ENCODE results near the gene AR. TPM values are rescaled to one million over a fixed set of nuclear protein-coding genes. Genes with fewer than 3 reads are reported as not detected.

The AR gene
- total and polyA plus RNA-seq, 4 donors: 2.8 to 67.4 (median 22.9) TPM

DNA sequence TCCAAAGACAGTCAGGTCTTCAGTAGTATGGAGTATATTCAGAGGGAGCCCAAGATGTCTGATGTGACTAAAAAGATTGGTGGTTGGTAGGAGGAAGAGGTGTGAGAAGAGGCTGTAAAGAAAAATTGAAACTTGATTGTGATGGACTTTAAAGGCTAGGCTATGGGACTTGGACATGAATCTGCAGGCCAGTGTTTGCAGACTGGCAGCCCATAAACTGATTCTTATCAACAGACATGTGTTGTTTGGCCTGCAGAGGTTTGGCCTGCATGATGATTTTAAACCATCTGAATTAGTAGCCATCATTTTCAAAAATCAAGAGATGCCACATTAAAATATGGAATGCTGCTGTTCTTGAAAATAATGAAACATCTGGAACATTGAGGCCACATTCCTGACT is 5.4 kb upstream of the AR start:
- Histone ChIP-seq H3K27me3 (ENCODE audit: control insufficient read depth in 4 of 4, insufficient read depth in 4 of 4, low read length in 3 of 4) (no peaks in the 10 kb centered on the region), H3K4me3 (ENCODE audit: low read depth in 1 of 3, low read length in 3 of 3) (no peak overlapping the region), H3K9me3 (ENCODE audit: control insufficient read depth in 4 of 4, low read length in 3 of 4) (no peaks in the 10 kb centered on the region), H3K36me3 (ENCODE audit: control insufficient read depth in 4 of 4, insufficient read depth in 3 of 4, low read depth in 1 of 4, low read length in 3 of 4) (no peaks in the 10 kb centered on the region), H3K9ac (ENCODE audit: low read depth in 1 of 2, low read length in 2 of 2) (no peak overlapping the region), H3K4me1 (ENCODE audit: control insufficient read depth in 4 of 4, insufficient read depth in 4 of 4, low read length in 3 of 4) (peaks cover 6 to 29% (median 21%) of the 10 kb centered on the region in 4 donors), H3K27ac (ENCODE audit: low read depth in 1 of 2, low read length in 2 of 2) (no peak overlapping the region)
- no peak for DNase-seq (ENCODE audit: low spot score)
- TF ChIP-seq RXRA (IDR thresholded peaks at IDR 0.05): peak in 1 of 2 donors; percentile 21
- TF ChIP-seq, protein P1, sequence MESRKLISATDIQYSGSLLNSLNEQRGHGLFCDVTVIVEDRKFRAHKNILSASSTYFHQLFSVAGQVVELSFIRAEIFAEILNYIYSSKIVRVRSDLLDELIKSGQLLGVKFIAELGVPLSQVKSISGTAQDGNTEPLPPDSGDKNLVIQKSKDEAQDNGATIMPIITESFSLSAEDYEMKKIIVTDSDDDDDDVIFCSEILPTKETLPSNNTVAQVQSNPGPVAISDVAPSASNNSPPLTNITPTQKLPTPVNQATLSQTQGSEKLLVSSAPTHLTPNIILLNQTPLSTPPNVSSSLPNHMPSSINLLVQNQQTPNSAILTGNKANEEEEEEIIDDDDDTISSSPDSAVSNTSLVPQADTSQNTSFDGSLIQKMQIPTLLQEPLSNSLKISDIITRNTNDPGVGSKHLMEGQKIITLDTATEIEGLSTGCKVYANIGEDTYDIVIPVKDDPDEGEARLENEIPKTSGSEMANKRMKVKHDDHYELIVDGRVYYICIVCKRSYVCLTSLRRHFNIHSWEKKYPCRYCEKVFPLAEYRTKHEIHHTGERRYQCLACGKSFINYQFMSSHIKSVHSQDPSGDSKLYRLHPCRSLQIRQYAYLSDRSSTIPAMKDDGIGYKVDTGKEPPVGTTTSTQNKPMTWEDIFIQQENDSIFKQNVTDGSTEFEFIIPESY (IDR thresholded peaks at IDR 0.05): no peak
- no peak for TF ChIP-seq FOXA1 (IDR thresholded peaks at IDR 0.05)
- no peak for TF ChIP-seq HNF4G (IDR thresholded peaks at IDR 0.05)
- TF ChIP-seq, protein P2, sequence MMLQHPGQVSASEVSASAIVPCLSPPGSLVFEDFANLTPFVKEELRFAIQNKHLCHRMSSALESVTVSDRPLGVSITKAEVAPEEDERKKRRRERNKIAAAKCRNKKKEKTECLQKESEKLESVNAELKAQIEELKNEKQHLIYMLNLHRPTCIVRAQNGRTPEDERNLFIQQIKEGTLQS (IDR thresholded peaks at IDR 0.05): no peak
- no peak for TF ChIP-seq YY1 (IDR thresholded peaks at IDR 0.05)
- no peak for TF ChIP-seq SP1 (IDR thresholded peaks at IDR 0.05)
- TF ChIP-seq, protein P3, sequence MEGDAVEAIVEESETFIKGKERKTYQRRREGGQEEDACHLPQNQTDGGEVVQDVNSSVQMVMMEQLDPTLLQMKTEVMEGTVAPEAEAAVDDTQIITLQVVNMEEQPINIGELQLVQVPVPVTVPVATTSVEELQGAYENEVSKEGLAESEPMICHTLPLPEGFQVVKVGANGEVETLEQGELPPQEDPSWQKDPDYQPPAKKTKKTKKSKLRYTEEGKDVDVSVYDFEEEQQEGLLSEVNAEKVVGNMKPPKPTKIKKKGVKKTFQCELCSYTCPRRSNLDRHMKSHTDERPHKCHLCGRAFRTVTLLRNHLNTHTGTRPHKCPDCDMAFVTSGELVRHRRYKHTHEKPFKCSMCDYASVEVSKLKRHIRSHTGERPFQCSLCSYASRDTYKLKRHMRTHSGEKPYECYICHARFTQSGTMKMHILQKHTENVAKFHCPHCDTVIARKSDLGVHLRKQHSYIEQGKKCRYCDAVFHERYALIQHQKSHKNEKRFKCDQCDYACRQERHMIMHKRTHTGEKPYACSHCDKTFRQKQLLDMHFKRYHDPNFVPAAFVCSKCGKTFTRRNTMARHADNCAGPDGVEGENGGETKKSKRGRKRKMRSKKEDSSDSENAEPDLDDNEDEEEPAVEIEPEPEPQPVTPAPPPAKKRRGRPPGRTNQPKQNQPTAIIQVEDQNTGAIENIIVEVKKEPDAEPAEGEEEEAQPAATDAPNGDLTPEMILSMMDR (IDR thresholded peaks at IDR 0.05; ENCODE audit: low read depth, low read length, missing input control): no peak
- TF ChIP-seq EGR1 (IDR thresholded peaks at IDR 0.05; ENCODE audit: low read depth in 2 of 2): no peak
- TF ChIP-seq RAD21 (IDR thresholded peaks at IDR 0.05): no peak
- TF ChIP-seq GABPA (IDR thresholded peaks at IDR 0.05 in 1 of 2, conservative IDR thresholded peaks at IDR 0.05 in 1 of 2): no peak
- TF ChIP-seq HNF4A (conservative IDR thresholded peaks at IDR 0.05): peak in 1 of 2 donors; percentile 25
- no peak for TF ChIP-seq JUND (IDR thresholded peaks at IDR 0.05)
- TF ChIP-seq, protein P4, sequence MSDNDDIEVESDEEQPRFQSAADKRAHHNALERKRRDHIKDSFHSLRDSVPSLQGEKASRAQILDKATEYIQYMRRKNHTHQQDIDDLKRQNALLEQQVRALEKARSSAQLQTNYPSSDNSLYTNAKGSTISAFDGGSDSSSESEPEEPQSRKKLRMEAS (IDR thresholded peaks at IDR 0.05): no peak
- TF ChIP-seq, protein P5, sequence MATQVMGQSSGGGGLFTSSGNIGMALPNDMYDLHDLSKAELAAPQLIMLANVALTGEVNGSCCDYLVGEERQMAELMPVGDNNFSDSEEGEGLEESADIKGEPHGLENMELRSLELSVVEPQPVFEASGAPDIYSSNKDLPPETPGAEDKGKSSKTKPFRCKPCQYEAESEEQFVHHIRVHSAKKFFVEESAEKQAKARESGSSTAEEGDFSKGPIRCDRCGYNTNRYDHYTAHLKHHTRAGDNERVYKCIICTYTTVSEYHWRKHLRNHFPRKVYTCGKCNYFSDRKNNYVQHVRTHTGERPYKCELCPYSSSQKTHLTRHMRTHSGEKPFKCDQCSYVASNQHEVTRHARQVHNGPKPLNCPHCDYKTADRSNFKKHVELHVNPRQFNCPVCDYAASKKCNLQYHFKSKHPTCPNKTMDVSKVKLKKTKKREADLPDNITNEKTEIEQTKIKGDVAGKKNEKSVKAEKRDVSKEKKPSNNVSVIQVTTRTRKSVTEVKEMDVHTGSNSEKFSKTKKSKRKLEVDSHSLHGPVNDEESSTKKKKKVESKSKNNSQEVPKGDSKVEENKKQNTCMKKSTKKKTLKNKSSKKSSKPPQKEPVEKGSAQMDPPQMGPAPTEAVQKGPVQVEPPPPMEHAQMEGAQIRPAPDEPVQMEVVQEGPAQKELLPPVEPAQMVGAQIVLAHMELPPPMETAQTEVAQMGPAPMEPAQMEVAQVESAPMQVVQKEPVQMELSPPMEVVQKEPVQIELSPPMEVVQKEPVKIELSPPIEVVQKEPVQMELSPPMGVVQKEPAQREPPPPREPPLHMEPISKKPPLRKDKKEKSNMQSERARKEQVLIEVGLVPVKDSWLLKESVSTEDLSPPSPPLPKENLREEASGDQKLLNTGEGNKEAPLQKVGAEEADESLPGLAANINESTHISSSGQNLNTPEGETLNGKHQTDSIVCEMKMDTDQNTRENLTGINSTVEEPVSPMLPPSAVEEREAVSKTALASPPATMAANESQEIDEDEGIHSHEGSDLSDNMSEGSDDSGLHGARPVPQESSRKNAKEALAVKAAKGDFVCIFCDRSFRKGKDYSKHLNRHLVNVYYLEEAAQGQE (IDR thresholded peaks at IDR 0.05): no peak

Data from liver (tissue), 9 donors.